Left lung (tissue), 10 donors: ENCODE data around the gene POU2F1. TPM values are rescaled to one million over a fixed set of nuclear protein-coding genes. Genes with fewer than 3 reads are reported as not detected.

Source experiments
- ATAC-seq: fragments of 200-7000 bp; cut with Tn5 transposase; one replicate; pipeline ENCODE4 v1.9.1; 2020; ENCODE audit warnings: moderate library complexity
- DNase-seq, 4 donors: peaks; one replicate each; pipeline ENCODE4 v3.0.0-alpha.2; 2013 to 2020
- H3K27ac ChIP-seq, 2 donors: fragments of 200-600 bp; sonication (generic) in 1 of 2; one replicate each; pipeline versions ENCODE4 v1.5.0 to v1.8.0; 2020 to 2021
- H3K27me3 ChIP-seq, 2 donors: fragments of 200-600 bp; sonication (generic) in 1 of 2; one replicate each; pipeline versions ENCODE4 v1.5.0 to v1.8.0; 2020 to 2021
- H3K36me3 ChIP-seq, 2 donors: fragments of 200-600 bp; sonication (generic) in 1 of 2; one replicate each; pipeline versions ENCODE4 v1.5.0 to v1.8.0; 2020 to 2021
- H3K4me1 ChIP-seq, 2 donors: fragments of 200-600 bp; one replicate each; pipeline ENCODE4 v1.8.0; 2021
- H3K4me3 ChIP-seq, 2 donors: fragments of 200-600 bp; sonication (generic) in 1 of 2; one replicate each; pipeline versions ENCODE4 v1.5.0 to v1.8.0; 2020 to 2021; ENCODE audit warnings: mild to moderate bottlenecking in 1 of 2
- H3K9me3 ChIP-seq, 2 donors: fragments of 200-600 bp; sonication (generic) in 1 of 2; one replicate each; pipeline versions ENCODE4 v1.5.0 to v1.8.0; 2020 to 2021
- CTCF ChIP-seq, 2 donors: fragments of 200-600 bp; sonication (generic) in 1 of 2; IDR thresholded peaks; one replicate each; pipeline versions ENCODE4 v1.5.0 to v1.8.0; 2021; ENCODE audit warnings: antibody characterized with exemption in 2 of 2
- intact Hi-C, 2 donors: fragments of 100-400 bp; cut with DNase I; formaldehyde crosslinking; loops; one replicate each; pipeline versions ENCODE4 v1.11.2 to v1.14.2; 2022
- polyA plus RNA-seq, 6 donors: library from polyadenylated mRNA; unstranded; fragments of 120-200 nt; gene quantifications; one replicate each; pipeline ENCODE4 v1.2.1, GENCODE V29; 2013; ENCODE audit not compliant: insufficient read length in 6 of 6
- total RNA-seq, 2 donors: library from RNA; stranded (reverse); fragmentation: NEBNext Ultra II Directional; extraction: Animal tissue kit (Norgen Biotek cat#: 25700); gene quantifications; one replicate each; pipeline ENCODE4 v1.2.1, GENCODE V29; 2021
- donor health status: DM: no; HTN: yes; CAD: no.
- donor health status: DM: no; HTN: no; CAD: no.

POU2F1 gene
- total and polyA plus RNA-seq, 8 donors: 12.3 to 16.3 (median 15.2) TPM

- intact Hi-C loops: no loop called here
Measured at GRCh38 chr1:167230437-167230836, 9.8 kb downstream of the POU2F1 start.

DNA sequence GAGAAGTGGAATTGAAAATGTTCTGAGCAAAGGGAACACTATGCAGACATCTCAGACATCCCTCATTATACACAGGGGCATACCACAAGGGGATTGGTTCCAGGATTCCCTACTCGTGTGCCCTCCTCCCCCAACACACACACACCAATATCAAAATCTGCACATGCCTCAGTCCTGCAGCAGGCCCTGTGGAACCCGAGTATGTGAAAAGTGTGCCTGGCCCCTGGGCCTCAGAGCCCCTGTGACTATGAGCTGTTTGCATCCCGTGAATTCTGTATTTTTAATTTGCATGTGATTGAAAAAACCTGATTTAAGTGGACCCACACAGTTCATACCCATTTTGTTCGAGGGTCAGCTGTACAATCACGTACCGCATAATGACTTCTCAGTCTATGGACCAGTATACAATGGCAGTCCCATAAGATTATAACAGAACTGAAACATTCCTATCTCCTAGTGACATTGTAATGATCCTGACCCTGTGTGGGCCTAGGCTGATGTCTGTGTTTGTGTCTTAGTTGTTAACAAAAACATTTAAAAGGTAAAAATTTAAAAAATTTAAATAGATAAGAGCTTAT is 11.3 kb downstream of the POU2F1 start:
- H3K36me3 ChIP-seq: no peaks in the 10 kb centered on the region
- H3K4me3 ChIP-seq: no peak overlapping the region
- ATAC-seq: no peak
- H3K4me1 ChIP-seq: peaks cover 0 to 56% of the 10 kb centered on the region in 2 donors
- no peaks in the 10 kb centered on the region for H3K27me3 ChIP-seq
- no peak for DNase-seq
- intact Hi-C loops: no loop called here
- no peaks in the 10 kb centered on the region for H3K9me3 ChIP-seq
- H3K27ac ChIP-seq: no peak overlapping the region
- no peak for TF ChIP-seq CTCF (IDR thresholded peaks at IDR 0.05)

More at GRCh38 chr1:167230437-167230836, 9.8 kb downstream of the POU2F1 start:
- ATAC-seq: no peak
- DNase-seq: no peak
- Histone ChIP-seq H3K27me3 (no peaks in the 10 kb centered on the region), H3K4me1 (peaks cover 3 to 66% of the 10 kb centered on the region in 2 donors), H3K9me3 (no peaks in the 10 kb centered on the region), H3K36me3 (no peaks in the 10 kb centered on the region), H3K4me3 (no peak overlapping the region), H3K27ac (peak overlapping the region in 1 of 2 donors; percentile 76)
- no peak for TF ChIP-seq CTCF (IDR thresholded peaks at IDR 0.05)

- Histone ChIP-seq H3K9me3 (no peaks in the 10 kb centered on the region), H3K4me3 (no peak overlapping the region), H3K27me3 (no peaks in the 10 kb centered on the region), H3K4me1 (peaks cover 0 to 47% of the 10 kb centered on the region in 2 donors), H3K27ac (no peak overlapping the region), H3K36me3 (no peaks in the 10 kb centered on the region)
- DNase-seq: no peak
- TF ChIP-seq CTCF (IDR thresholded peaks at IDR 0.05): no peak
- intact Hi-C loops: no loop called here
- no peak for ATAC-seq
Measured at GRCh38 chr1:167232801-167233200, 12.1 kb downstream of the POU2F1 start.

- intact Hi-C loops: no loop called here
- no peak overlapping the region for H3K4me3 ChIP-seq
Measured at GRCh38 chr1:167233373-167233772, 12.7 kb downstream of the POU2F1 start.

GRCh38 chr1:167237000-167237399 is 16.3 kb downstream of the POU2F1 start:
- DNase-seq (no peak), ATAC-seq (no peak)
- no peaks in the 10 kb centered on the region for H3K27me3 ChIP-seq
- H3K27ac ChIP-seq: no peak overlapping the region
- peaks cover 0 to 21% of the 10 kb centered on the region in 2 donors for H3K4me1 ChIP-seq
- intact Hi-C loops: no loop called here
- no peaks in the 10 kb centered on the region for H3K9me3 ChIP-seq
- TF ChIP-seq CTCF (IDR thresholded peaks at IDR 0.05): no peak
- H3K4me3 ChIP-seq: no peak overlapping the region
- no peaks in the 10 kb centered on the region for H3K36me3 ChIP-seq

More at GRCh38 chr1:167233373-167233772, 12.7 kb downstream of the POU2F1 start:
- no peak for TF ChIP-seq CTCF (IDR thresholded peaks at IDR 0.05)
- Histone ChIP-seq H3K9me3 (no peaks in the 10 kb centered on the region), H3K36me3 (no peaks in the 10 kb centered on the region), H3K27me3 (no peaks in the 10 kb centered on the region), H3K4me1 (peaks cover 0 to 42% of the 10 kb centered on the region in 2 donors), H3K27ac (no peak overlapping the region)
- ATAC-seq (no peak), DNase-seq (no peak)
